GM10248 (cell line): ENCODE results near the gene NMD3.

Experiments
- CTCF ChIA-PET: fragments of 300-600 bp; sonication (Branson Sonifier 250); formaldehyde crosslinking; extraction: SDS; loops from one replicate; lab custom pipeline; 2021; ENCODE audit warnings: antibody characterized with exemption; lab: Yijun Ruan, JAX
- POLR2A ChIA-PET: fragments of 350-650 bp; sonication (Branson Sonifier 250); formaldehyde crosslinking; extraction: SDS; loops from one replicate; lab custom pipeline; 2020; ENCODE audit warnings: antibody characterized with exemption; lab: Yijun Ruan, JAX
- DNase-seq: peaks from one replicate; pipeline ENCODE4 v3.0.0; 2012; ENCODE audit errors: extremely low spot score
- TF ChIP-seq, protein P1 (sequence below): IDR thresholded peaks from 2 replicates; pipeline ENCODE4 v1.5.1; 2012; ENCODE audit warnings: mild to moderate bottlenecking, low read depth; ENCODE audit errors: extremely low read depth, missing control alignments, control extremely low read depth

NMD3 gene

GRCh38 chr3:161197855-161198850 lies 23.0 kb upstream of the NMD3 start:
- TF ChIP-seq, protein P1, sequence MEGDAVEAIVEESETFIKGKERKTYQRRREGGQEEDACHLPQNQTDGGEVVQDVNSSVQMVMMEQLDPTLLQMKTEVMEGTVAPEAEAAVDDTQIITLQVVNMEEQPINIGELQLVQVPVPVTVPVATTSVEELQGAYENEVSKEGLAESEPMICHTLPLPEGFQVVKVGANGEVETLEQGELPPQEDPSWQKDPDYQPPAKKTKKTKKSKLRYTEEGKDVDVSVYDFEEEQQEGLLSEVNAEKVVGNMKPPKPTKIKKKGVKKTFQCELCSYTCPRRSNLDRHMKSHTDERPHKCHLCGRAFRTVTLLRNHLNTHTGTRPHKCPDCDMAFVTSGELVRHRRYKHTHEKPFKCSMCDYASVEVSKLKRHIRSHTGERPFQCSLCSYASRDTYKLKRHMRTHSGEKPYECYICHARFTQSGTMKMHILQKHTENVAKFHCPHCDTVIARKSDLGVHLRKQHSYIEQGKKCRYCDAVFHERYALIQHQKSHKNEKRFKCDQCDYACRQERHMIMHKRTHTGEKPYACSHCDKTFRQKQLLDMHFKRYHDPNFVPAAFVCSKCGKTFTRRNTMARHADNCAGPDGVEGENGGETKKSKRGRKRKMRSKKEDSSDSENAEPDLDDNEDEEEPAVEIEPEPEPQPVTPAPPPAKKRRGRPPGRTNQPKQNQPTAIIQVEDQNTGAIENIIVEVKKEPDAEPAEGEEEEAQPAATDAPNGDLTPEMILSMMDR: no peak
- no peak for DNase-seq
- CTCF ChIA-PET: interaction anchor here (0.8 kb wide), 1 partner anchor 271 kb away, joined by 4 read pairs; no protein-coding TSS in a partner anchor
- POLR2A ChIA-PET: no interaction called here

DNA sequence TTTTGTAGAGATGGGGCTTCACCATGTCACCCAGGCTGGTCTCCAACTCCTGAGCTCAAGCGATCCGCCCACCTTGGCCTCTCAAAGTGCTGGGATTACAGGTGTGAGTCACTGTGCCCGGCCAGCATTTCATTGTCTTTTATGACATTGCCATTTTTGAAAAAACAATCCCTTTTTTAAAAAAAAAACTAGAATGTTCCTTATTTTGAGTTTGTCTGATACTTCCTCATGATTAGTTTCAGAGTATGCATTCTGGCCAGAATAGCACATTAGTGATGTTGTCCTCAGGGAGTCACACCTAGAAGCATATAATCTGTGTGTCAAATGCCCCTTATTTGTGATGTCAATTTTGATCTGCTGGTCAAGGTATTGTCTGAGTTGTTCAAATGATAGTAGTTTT lies 21.2 kb upstream of the NMD3 start:
- ChIA-PET CTCF (interaction anchor here (1.1 kb wide), 1 partner anchor 18 kb away, joined by 5 read pairs; no protein-coding TSS in a partner anchor), POLR2A (no interaction called here)
- DNase-seq: no peak
- TF ChIP-seq, protein P1: no peak

DNA sequence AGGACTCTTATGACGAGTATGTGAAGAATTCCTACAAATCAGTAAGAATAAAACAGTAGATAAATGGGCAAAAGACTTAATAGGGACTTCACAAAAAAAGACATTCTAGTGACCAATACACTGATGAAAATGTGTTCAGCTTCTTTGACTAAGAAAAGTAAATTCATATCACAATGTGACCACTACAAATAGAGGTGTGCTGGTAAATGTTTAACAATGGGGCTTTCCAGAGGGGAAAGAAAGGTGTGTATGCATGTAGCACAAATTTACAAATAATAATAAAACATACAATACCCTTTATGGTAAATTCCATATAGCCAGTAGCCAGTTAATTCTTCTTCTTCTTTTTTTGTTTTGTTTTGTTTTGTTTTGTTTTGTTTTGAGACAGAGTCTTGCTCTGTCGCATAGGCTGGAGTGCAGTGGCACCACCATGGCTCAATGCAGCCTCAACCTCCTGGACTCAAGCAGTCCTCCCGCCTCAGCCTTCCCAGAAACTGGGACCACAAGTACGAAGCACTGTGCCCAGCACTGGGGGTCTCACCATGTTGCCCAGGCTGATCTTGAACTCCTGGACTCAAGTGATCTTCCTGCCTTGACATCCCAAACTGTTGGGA lies 17.5 kb upstream of the NMD3 start:
- TF ChIP-seq, protein P1: no peak
- CTCF ChIA-PET: no interaction called here
- peak; percentile 17 for DNase-seq
- POLR2A ChIA-PET: no interaction called here

DNA sequence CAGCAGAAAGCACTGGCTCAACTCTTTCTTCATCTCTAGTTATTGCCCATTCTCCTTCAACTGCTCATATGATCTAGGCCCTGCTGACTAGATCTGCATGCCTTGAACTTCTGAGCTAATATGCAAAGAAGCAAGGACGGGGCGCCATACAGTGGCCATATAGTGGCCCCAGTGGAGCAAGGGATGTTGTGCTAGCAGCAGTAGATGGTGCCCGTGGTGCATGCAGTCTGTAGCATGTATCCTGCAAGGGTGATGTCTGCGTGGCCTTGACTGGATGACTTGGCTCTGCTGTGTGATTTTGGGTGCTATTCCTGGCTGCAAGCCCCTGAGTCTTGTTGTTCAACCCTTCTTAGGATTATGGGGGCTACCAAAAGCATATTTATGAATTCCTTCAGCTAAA lies 12.2 kb upstream of the NMD3 start:
- TF ChIP-seq, protein P1: no peak
- DNase-seq: no peak
- CTCF ChIA-PET: interaction anchor here (1.2 to 1.9 kb wide), 2 partner anchors 9 to 66 kb away, joined by 3 to 8 read pairs; no protein-coding TSS in a partner anchor
- POLR2A ChIA-PET: no interaction called here

- POLR2A ChIA-PET: no interaction called here
- CTCF ChIA-PET: interaction anchor here (0.8 to 1.9 kb wide), 8 partner anchors 9 to 255 kb away, joined by 3 to 5 read pairs (median 3); no protein-coding TSS in a partner anchor
These were observed 8.8 kb upstream of the NMD3 start for GRCh38 chr3:161212171-161212771.

More at GRCh38 chr3:161212171-161212771, 8.8 kb upstream of the NMD3 start:
- no peak for DNase-seq
- TF ChIP-seq, protein P1: no peak
